Suprapubic skin (tissue), 4 donors: ENCODE results near the gene LCE1D. TPM values are rescaled to one million over a fixed set of nuclear protein-coding genes. Genes with fewer than 3 reads are reported as not detected.

Source experiments
- DNase-seq, 2 donors: peaks; one replicate each; pipeline ENCODE4 v3.0.0-alpha.2; 2019; ENCODE audit warnings: low spot score in 2 of 2
- H3K27ac ChIP-seq: fragments of 200-600 bp; sonication (generic); one replicate; pipeline ENCODE4 v1.5.1; 2019
- H3K27me3 ChIP-seq: fragments of 200-600 bp; sonication (generic); one replicate; pipeline ENCODE4 v1.5.1; 2019
- H3K36me3 ChIP-seq: fragments of 200-600 bp; sonication (generic); one replicate; pipeline ENCODE4 v1.5.1; 2019
- H3K4me1 ChIP-seq: fragments of 200-600 bp; sonication (generic); one replicate; pipeline ENCODE4 v1.5.1; 2019
- H3K4me3 ChIP-seq: fragments of 200-600 bp; sonication (generic); one replicate; pipeline ENCODE4 v1.5.1; 2019; ENCODE audit warnings: mild to moderate bottlenecking
- H3K9me3 ChIP-seq: fragments of 200-600 bp; sonication (generic); one replicate; pipeline ENCODE4 v1.5.1; 2019
- CTCF ChIP-seq, 2 donors: fragments of 200-600 bp in 1 of 2; fragments of 450-650 bp in 1 of 2; sonication (generic) in 1 of 2; IDR thresholded peaks; one replicate each; pipeline ENCODE4 v1.5.1; 2016 to 2019; ENCODE audit warnings: antibody characterized with exemption in 2 of 2, mild to moderate bottlenecking in 1 of 2, moderate library complexity in 1 of 2
- EP300 ChIP-seq: sonication (generic); formaldehyde crosslinking; IDR thresholded peaks from one replicate; pipeline ENCODE4 v1.6.1; 2017; ENCODE audit warnings: antibody characterized with exemption
- POLR2A ChIP-seq, 2 donors: fragments of 450-650 bp; IDR thresholded peaks; one replicate each; pipeline ENCODE4 v1.6.1; 2017; ENCODE audit warnings: antibody characterized with exemption in 2 of 2, mild to moderate bottlenecking in 2 of 2, moderate library complexity in 2 of 2
- POLR2AphosphoS5 ChIP-seq, 3 donors: sonication (generic); formaldehyde crosslinking; IDR thresholded peaks; one replicate each; pipeline ENCODE4 v1.6.1; 2017; ENCODE audit warnings: antibody characterized with exemption in 3 of 3
- WGBS: methylation state at CpG from one replicate; pipeline ENCODE4 v1.1.5; 2018; 5-methylcytosine and 5-hydroxymethylcytosine counted together
- total RNA-seq, 4 donors: library from RNA; depleted of rRNA; stranded (reverse); fragments of >200 nt; gene quantifications; one replicate each; pipeline ENCODE4 v1.1.0, GENCODE V29; 2016

LCE1D gene
- total RNA-seq, 4 donors from 2014 or later = 32.8 to 203 (median 101) TPM

- Histone ChIP-seq H3K36me3 (no peaks in the 10 kb centered on the region), H3K4me1 (peaks cover 24% of the 10 kb centered on the region), H3K27me3 (no peaks in the 10 kb centered on the region), H3K27ac (no peak within 1 kb of the TSS), H3K4me3 (no peak within 1 kb of the TSS), H3K9me3 (no peaks in the 10 kb centered on the region)
- DNase-seq = no peak
- no peak for TF ChIP-seq CTCF (IDR thresholded peaks at IDR 0.05)
- TF ChIP-seq EP300 = no peak
- no peak for TF ChIP-seq POLR2A (IDR thresholded peaks at IDR 0.05)
- TF ChIP-seq POLR2AphosphoS5 (IDR thresholded peaks at IDR 0.05) = no peak
- WGBS = 56% methylated on average over 6 of the region's 6 CpGs
Measured at GRCh38 chr1:152757747-152758146, 38.8 kb upstream of the LCE1D start, which contains the start of gene KPRP. TSS of gene KPRP (plus strand) at chr1:152758025. CDS start at chr1:152759589, 1,564 bp downstream.

GRCh38 chr1:152758636-152759035 is 37.9 kb upstream of the LCE1D start:
- H3K27ac ChIP-seq = no peak overlapping the region
- 77% methylated on average over 4 of the region's 4 CpGs for WGBS
- no peak overlapping the region for H3K4me3 ChIP-seq
- no peaks in the 10 kb centered on the region for H3K27me3 ChIP-seq
- peaks cover 24% of the 10 kb centered on the region for H3K4me1 ChIP-seq
- no peak for DNase-seq
- TF ChIP-seq POLR2A (IDR thresholded peaks at IDR 0.05) (no peak), CTCF (IDR thresholded peaks at IDR 0.05) (no peak), POLR2AphosphoS5 (IDR thresholded peaks at IDR 0.05) (no peak)
- H3K36me3 ChIP-seq = no peaks in the 10 kb centered on the region
- H3K9me3 ChIP-seq = no peaks in the 10 kb centered on the region

- no peak for DNase-seq
- Histone ChIP-seq H3K27me3 (no peaks in the 10 kb centered on the region), H3K27ac (no peak overlapping the region), H3K36me3 (no peaks in the 10 kb centered on the region), H3K4me1 (peaks cover 24% of the 10 kb centered on the region), H3K9me3 (no peaks in the 10 kb centered on the region), H3K4me3 (no peak overlapping the region)
- TF ChIP-seq CTCF (IDR thresholded peaks at IDR 0.05) = no peak
- TF ChIP-seq POLR2A (IDR thresholded peaks at IDR 0.05) = no peak
- no peak for TF ChIP-seq POLR2AphosphoS5 (IDR thresholded peaks at IDR 0.05)
- TF ChIP-seq EP300 = no peak
- WGBS = 87% methylated on average over 8 of the region's 8 CpGs
Measured at GRCh38 chr1:152759453-152760173, 36.9 kb upstream of the LCE1D start.

- Histone ChIP-seq H3K4me3 (no peak overlapping the region), H3K27ac (no peak overlapping the region), H3K4me1 (peaks cover 24% of the 10 kb centered on the region), H3K27me3 (no peaks in the 10 kb centered on the region), H3K9me3 (no peaks in the 10 kb centered on the region), H3K36me3 (no peaks in the 10 kb centered on the region)
- no peak for DNase-seq
- TF ChIP-seq POLR2AphosphoS5 (IDR thresholded peaks at IDR 0.05) (no peak), EP300 (no peak), POLR2A (IDR thresholded peaks at IDR 0.05) (no peak), CTCF (IDR thresholded peaks at IDR 0.05) (no peak)
- 86% methylated on average over 31 of the region's 31 CpGs for WGBS
Measured at GRCh38 chr1:152760551-152761190, 35.9 kb upstream of the LCE1D start.

- Histone ChIP-seq H3K4me3 (no peak overlapping the region), H3K27me3 (no peaks in the 10 kb centered on the region), H3K27ac (no peak overlapping the region), H3K36me3 (no peaks in the 10 kb centered on the region), H3K9me3 (no peaks in the 10 kb centered on the region), H3K4me1 (peaks cover 22% of the 10 kb centered on the region)
- DNase-seq = no peak
- WGBS = 77% methylated on average over 3 of the region's 3 CpGs
- no peak for TF ChIP-seq EP300
Measured at GRCh38 chr1:152761609-152762213, 34.8 kb upstream of the LCE1D start.
